ENCODE results near the gene PCDHA7. TPM values are rescaled to one million over a fixed set of nuclear protein-coding genes. Genes with fewer than 3 reads are reported as not detected.
"Not testable (repeated sequence)": the region's sequence is repeated elsewhere in the genome, so short reads cannot be mapped to it uniquely, and the experiment has no call there.

Gene PCDHA7
- not detected in 2 replicates for total RNA-seq (2014; rRNA removed; shearing (Covaris generic))
- 0.03 TPM in 1 of 2 replicates, not detected in the other for polyA plus RNA-seq (2015; cell fraction: cytosol; rRNA removed)
- not detected in 2 replicates for polyA plus RNA-seq (2015; cell fraction: nucleus; rRNA removed)

- DNase-seq (ENCODE audit: low read depth), result no peak
These were observed at the start of gene PCDHA7 for GRCh38 chr5:140833993-140834392. TSS of gene PCDHA7 (plus strand) at chr5:140834269. CDS start at chr5:140834384, 115 bp downstream.

DNA sequence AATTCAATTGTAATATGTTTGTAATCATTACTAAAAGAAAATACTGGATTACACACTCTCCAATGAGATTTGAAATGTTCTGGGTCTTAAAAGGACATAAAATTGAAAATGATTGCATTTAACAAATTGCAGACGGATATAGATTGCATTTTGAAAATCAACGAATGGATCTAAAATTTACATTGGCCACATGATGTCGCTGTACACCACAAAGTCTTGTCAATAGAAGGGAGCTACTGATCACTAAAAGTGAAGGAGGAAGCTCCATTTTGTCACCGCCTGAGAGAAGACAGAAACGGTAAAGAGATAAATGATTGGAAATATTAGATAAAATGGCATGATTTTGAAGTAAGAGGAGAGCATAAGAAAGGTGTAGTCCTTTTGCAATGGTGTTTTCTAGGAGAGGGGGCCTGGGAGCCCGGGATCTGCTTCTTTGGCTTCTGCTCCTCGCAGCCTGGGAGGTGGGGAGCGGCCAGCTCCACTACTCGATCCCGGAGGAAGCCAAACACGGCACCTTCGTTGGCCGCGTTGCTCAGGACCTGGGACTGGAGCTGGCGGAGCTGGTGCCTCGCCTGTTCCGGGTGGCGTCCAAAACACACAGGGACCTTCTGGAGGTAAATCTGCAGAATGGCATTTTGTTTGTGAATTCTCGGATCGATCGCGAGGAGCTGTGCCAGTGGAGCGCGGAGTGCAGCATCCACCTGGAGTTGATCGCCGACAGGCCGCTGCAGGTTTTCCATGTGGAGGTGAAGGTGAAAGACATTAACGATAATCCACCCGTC is 48.0 kb upstream of the PCDHA7 start, which contains the start of gene PCDHA1:
PCDHA1 (plus strand) TSS at position 236 of the 782 bp plus-strand sequence.
- no peak for DNase-seq (ENCODE audit: low read depth)

DNA sequence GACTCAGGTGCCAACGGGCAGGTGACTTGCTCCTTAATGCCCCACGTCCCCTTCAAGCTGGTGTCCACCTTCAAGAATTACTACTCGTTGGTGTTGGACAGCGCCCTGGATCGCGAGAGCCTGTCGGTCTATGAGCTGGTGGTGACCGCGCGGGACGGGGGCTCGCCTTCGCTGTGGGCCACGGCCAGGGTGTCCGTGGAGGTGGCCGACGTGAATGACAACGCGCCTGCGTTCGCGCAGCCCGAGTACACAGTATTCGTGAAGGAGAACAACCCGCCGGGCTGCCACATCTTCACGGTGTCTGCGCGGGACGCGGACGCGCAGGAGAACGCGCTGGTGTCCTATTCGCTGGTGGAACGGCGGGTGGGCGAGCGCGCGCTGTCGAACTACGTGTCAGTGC is 46.6 kb upstream of the PCDHA7 start:
- DNase-seq (ENCODE audit: low read depth), result not testable (repeated sequence)

GRCh38 chr5:140787849-140788504 is 46.1 kb upstream of the PCDHA7 start:
- DNase-seq (ENCODE audit: low read depth), result not testable (repeated sequence)

GRCh38 chr5:140791089-140791488 is 43.0 kb upstream of the PCDHA7 start:
- no peak for DNase-seq (ENCODE audit: low read depth)

GRCh38 chr5:140794595-140795258 is 39.3 kb upstream of the PCDHA7 start, which contains the start of gene PCDHA2:
TSS of gene PCDHA2 (plus strand) at chr5:140794852.
- DNase-seq (ENCODE audit: low read depth), result no peak

DNA sequence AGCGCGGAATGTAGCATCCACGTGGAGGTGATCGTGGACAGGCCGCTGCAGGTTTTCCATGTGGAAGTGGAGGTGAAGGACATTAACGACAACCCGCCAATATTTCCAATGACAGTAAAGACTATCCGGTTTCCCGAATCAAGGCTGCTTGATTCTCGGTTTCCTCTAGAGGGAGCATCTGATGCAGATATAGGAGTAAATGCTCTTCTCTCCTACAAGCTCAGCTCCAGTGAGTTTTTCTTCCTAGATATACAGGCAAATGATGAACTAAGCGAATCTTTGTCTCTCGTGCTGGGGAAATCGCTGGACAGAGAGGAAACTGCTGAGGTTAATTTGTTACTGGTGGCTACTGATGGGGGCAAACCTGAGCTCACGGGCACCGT is 38.8 kb upstream of the PCDHA7 start:
- DNase-seq (ENCODE audit: low read depth), result peak; percentile 11

DNA sequence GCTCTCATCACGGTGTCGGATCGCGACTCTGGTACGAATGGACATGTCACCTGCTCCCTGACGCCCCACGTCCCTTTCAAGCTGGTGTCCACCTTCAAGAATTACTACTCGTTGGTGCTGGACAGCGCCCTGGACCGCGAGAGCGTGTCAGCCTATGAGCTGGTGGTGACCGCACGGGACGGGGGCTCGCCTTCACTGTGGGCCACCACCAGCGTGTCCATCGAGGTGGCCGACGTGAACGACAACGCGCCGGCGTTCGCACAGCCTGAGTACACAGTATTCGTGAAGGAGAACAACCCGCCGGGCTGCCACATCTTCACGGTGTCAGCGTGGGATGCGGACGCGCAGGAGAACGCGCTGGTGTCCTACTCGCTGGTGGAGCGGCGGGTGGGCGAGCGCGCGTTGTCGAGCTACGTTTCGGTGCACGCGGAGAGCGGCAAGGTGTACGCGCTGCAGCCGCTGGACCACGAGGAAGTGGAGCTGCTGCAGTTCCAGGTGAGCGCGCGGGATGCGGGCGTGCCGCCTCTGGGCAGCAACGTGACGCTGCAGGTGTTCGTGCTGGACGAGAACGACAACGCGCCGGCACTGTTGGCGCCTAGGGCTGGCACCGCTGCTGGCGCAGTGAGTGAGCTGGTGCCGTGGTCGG is 37.9 kb upstream of the PCDHA7 start:
- not testable (repeated sequence) for DNase-seq (ENCODE audit: low read depth)

GRCh38 chr5:140796718-140797095 is 37.4 kb upstream of the PCDHA7 start:
- DNase-seq (ENCODE audit: low read depth), result no peak

- DNase-seq (ENCODE audit: low read depth), result no peak
These were observed 33.1 kb upstream of the PCDHA7 start, which contains the start of gene PCDHA3 for GRCh38 chr5:140800816-140801493. TSS of gene PCDHA3 (plus strand) at chr5:140801057.

DNA sequence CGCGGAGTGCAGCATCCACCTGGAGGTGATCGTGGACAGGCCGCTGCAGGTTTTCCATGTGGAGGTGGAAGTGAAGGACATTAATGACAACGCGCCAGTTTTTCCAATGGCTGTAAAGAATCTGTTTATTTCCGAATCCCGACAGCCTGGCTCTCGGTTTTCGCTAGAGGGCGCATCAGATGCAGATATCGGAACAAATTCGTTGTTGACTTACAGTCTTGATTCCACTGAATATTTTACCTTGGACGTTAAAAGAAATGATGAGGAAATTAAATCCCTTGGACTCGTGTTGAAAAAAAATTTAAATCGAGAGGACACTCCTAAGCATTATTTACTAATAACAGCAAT is 32.6 kb upstream of the PCDHA7 start:
- no peak for DNase-seq (ENCODE audit: low read depth)

DNA sequence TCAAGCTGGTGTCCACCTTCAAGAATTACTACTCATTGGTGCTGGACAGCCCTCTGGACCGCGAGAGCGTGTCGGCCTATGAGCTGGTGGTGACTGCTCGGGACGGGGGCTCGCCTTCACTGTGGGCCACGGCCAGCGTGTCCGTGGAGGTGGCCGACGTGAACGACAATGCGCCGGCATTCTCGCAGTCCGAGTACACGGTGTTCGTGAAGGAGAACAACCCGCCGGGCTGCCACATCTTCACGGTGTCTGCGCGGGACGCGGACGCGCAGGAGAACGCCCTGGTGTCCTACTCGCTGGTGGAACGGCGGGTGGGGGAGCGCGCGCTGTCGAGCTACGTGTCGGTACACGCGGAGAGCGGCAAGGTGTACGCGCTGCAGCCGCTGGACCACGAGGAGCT is 31.7 kb upstream of the PCDHA7 start:
- DNase-seq (ENCODE audit: low read depth), result not testable (repeated sequence)

GRCh38 chr5:140802781-140803271 is 31.2 kb upstream of the PCDHA7 start:
- DNase-seq (ENCODE audit: low read depth), result no peak

DNA sequence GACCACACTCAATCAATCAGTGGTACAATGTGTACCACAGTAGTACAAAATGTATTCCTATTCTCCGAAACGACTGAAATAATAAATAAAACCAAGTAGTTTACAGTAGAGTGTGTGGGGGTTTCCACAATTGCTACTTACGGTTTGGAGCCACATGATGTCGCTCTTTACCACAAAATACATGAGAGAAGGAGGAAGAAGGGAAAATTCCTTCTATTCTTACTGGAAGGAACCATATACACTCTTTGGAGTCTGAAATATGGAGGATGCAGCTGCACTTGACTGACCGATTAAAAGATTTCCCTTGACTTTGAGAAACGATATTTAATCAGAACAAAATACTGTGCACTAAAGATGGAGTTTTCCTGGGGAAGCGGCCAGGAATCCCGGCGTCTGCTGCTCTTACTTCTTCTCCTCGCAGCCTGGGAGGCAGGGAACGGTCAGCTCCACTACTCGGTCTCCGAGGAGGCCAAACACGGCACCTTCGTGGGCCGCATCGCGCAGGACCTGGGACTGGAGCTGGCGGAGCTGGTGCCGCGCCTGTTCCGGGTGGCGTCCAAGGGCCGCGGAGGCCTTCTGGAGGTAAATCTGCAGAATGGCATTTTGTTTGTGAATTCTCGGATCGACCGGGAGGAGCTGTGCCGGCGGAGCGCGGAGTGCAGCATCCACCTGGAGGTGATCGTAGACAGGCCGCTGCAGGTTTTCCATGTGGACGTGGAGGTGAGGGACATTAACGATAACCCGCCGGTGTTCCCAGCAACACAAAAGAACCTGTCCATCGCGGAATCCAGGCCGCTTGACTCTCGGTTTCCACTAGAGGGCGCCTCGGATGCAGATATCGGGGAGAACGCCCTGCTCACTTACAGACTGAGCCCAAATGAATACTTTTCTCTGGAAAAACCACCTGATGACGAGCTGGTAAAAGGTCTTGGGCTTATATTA is 27.0 kb upstream of the PCDHA7 start, which contains the start of gene PCDHA4:
PCDHA4 (plus strand) TSS at position 235 of the 942 bp plus-strand sequence.
- peak; percentile 18 for DNase-seq (ENCODE audit: low read depth)

GRCh38 chr5:140808241-140808888 is 25.7 kb upstream of the PCDHA7 start:
- not testable (repeated sequence) for DNase-seq (ENCODE audit: low read depth)

DNA sequence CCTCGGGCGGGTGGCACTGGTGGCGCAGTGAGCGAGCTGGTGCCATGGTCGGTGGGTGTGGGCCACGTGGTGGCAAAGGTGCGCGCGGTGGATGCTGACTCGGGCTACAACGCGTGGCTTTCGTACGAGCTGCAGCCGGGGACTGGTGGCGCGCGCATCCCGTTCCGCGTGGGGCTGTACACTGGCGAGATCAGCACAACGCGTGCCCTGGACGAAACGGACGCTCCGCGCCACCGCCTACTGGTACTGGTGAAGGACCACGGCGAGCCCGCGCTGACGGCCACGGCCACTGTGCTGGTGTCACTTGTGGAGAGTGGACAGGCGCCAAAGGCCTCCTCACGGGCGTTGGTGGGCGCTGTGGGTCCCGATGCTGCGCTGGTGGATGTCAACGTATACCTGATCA is 25.2 kb upstream of the PCDHA7 start:
- no peak for DNase-seq (ENCODE audit: low read depth)

DNA sequence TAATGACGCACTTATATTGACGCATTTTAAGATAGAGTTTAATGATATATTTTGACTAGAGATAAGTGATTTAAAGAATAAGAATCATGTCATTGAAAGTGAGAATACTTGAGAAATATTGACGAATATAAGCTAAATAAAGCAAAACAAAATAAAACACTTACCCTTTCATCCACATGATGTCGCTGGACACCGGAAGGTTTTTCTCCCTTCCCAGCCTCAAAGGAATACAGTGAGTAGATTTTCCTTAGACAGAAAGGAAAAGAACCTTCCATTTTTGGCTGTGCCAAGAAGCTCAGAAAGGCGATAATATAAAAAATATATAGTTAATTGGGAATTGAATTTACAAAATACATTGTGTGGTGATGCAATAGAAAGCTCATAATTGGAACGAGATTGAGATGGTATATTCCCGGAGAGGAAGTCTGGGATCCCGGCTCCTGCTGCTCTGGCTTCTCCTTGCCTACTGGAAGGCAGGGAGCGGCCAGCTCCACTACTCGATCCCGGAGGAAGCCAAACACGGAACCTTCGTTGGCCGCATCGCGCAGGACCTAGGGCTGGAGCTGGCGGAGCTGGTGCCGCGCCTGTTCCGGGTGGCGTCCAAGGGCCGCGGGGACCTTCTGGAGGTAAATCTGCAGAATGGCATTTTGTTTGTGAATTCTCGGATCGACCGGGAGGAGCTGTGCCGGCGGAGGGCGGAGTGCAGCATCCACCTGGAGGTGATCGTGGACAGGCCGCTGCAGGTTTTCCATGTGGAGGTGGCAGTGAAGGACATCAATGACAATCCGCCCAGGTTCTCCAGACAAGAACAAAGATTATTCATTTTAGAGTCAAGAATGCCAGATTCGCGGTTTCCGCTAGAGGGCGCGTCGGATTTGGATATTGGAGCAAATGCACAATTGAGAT is 12.4 kb upstream of the PCDHA7 start, which contains the start of gene PCDHA5:
PCDHA5 (plus strand) TSS at position 239 of the 906 bp plus-strand sequence.
- DNase-seq (ENCODE audit: low read depth), result peak; percentile 26

- DNase-seq (ENCODE audit: low read depth), result no peak
These were observed 11.8 kb upstream of the PCDHA7 start for GRCh38 chr5:140822281-140822629.

All from HT1080 (cell line).